ENCODE measurements around the gene ACCS.

GRCh38 chr11:44088377-44088776 lies 22.3 kb downstream of the ACCS start:
- TF ChIP-seq GATA2 (IDR thresholded peaks at IDR 0.05; ENCODE audit: low read depth, low read length) (no peak), GATA3 (IDR thresholded peaks at IDR 0.05; ENCODE audit: low read depth, low read length) (no peak)

Measured in SH-SY5Y (cell line).